Ovary (tissue), 3 donors: ENCODE results near the gene IFNLR1.

ENCODE experiments used
- EP300 ChIP-seq: sonication (generic); formaldehyde crosslinking; IDR thresholded peaks from one replicate; pipeline ENCODE4 v1.6.1; 2017; ENCODE audit warnings: antibody characterized with exemption
- TF ChIP-seq, protein P1 (sequence below), 3 donors: fragments of 450-650 bp in 2 of 3; fragments of 200-600 bp in 1 of 3; IDR thresholded peaks; one replicate each; pipeline versions ENCODE4 v1.5.1 to v1.8.0; 2016 to 2022; ENCODE audit warnings: antibody characterized with exemption in 3 of 3, mild to moderate bottlenecking in 1 of 3
- donor health status: DM: no; HTN: no; CAD: no.

DNA sequence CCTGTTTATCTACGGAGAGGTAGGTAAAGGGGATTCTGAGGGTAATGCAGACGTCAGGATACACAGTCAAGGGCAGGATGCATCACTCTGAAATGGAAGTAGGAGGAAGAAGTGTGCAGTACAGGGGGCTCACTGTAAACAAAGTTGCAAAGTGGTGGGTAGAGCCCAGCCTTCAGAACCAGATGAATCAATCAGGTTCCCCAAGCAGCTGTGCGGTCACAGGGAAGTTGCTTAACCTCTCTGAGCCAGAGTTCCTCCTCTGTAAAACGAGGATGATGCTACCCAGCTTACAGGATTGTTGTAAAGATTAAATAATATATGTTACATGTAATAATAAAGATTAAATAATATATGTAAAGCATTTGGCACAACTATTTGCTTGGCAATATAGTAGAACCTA is 61.6 kb downstream of the IFNLR1 start:
- no peak for TF ChIP-seq EP300
- TF ChIP-seq, protein P1, sequence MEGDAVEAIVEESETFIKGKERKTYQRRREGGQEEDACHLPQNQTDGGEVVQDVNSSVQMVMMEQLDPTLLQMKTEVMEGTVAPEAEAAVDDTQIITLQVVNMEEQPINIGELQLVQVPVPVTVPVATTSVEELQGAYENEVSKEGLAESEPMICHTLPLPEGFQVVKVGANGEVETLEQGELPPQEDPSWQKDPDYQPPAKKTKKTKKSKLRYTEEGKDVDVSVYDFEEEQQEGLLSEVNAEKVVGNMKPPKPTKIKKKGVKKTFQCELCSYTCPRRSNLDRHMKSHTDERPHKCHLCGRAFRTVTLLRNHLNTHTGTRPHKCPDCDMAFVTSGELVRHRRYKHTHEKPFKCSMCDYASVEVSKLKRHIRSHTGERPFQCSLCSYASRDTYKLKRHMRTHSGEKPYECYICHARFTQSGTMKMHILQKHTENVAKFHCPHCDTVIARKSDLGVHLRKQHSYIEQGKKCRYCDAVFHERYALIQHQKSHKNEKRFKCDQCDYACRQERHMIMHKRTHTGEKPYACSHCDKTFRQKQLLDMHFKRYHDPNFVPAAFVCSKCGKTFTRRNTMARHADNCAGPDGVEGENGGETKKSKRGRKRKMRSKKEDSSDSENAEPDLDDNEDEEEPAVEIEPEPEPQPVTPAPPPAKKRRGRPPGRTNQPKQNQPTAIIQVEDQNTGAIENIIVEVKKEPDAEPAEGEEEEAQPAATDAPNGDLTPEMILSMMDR (IDR thresholded peaks at IDR 0.05): no peak
